Skeletal muscle satellite cell (primary cell): ENCODE results near the gene INSL3. TPM values are rescaled to one million over a fixed set of nuclear protein-coding genes. Genes with fewer than 3 reads are reported as not detected.

Experiments
- H3K27me3 ChIP-seq: 2 replicates; pipeline ENCODE4 v1.7.0; 2013; ENCODE audit warnings: low read length; ENCODE audit not compliant: control insufficient read depth, insufficient read depth
- H3K36me3 ChIP-seq: 2 replicates; pipeline ENCODE4 v1.7.0; 2013; ENCODE audit warnings: mild to moderate bottlenecking, control low read depth, low read length; ENCODE audit not compliant: insufficient read depth
- H3K4me1 ChIP-seq: 2 replicates; pipeline ENCODE4 v1.7.0; 2013; ENCODE audit warnings: low read length; ENCODE audit not compliant: control insufficient read depth, insufficient read depth
- H3K4me2 ChIP-seq: 2 replicates; pipeline ENCODE4 v1.7.0; 2013; ENCODE audit warnings: mild to moderate bottlenecking, low read length
- H3K4me3 ChIP-seq: 2 replicates; pipeline ENCODE4 v1.7.0; 2013; ENCODE audit warnings: low read length
- H3K9ac ChIP-seq: 2 replicates; pipeline ENCODE4 v1.7.0; 2013; ENCODE audit warnings: mild to moderate bottlenecking, low read depth, low read length, moderate library complexity
- H3K9me3 ChIP-seq: replicated peaks from 2 replicates; pipeline ENCODE4 v1.7.0; 2013; ENCODE audit warnings: mild to moderate bottlenecking, control low read depth, low read length
- total RNA-seq: library from RNA; depleted of rRNA; stranded (reverse); fragments of >200 nt; gene quantifications from 2 replicates; pipeline ENCODE4 v1.2.3, GENCODE V29; 2012; rRNA removed

The INSL3 gene, protein sequence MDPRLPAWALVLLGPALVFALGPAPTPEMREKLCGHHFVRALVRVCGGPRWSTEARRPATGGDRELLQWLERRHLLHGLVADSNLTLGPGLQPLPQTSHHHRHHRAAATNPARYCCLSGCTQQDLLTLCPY
- total RNA-seq = not detected in 2 replicates

DNA sequence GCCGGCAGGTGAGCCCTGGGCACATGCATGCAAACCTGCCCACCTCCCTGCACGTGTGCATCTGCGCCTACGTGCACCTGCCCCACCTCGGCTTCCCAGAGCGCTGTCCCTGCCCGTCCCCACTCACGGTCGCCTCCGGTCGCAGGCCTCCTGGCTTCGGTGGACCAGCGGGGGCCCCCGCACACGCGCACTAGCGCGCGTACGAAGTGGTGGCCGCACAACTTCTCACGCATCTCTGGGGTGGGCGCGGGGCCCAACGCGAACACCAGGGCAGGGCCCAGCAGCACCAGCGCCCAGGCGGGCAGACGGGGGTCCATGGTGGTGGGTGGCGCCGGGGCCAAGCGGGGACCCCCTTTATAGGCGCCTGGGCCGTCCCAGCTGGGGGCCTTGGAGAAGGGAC, at the start of gene INSL3:
INSL3 (minus strand) TSS at position 330 of the 400 bp plus-strand sequence; CDS start at position 317, 13 bp downstream.
- peaks cover 19% of the 10 kb centered on the region for H3K27me3 ChIP-seq
- no peaks in the 10 kb centered on the region for H3K9me3 ChIP-seq
- no peak within 1 kb of the TSS for H3K4me3 ChIP-seq
- H3K4me2 ChIP-seq = no peak within 1 kb of the TSS
- H3K36me3 ChIP-seq = no peaks in the 10 kb centered on the region
- H3K9ac ChIP-seq = no peak within 1 kb of the TSS
- H3K4me1 ChIP-seq = no peaks in the 10 kb centered on the region

DNA sequence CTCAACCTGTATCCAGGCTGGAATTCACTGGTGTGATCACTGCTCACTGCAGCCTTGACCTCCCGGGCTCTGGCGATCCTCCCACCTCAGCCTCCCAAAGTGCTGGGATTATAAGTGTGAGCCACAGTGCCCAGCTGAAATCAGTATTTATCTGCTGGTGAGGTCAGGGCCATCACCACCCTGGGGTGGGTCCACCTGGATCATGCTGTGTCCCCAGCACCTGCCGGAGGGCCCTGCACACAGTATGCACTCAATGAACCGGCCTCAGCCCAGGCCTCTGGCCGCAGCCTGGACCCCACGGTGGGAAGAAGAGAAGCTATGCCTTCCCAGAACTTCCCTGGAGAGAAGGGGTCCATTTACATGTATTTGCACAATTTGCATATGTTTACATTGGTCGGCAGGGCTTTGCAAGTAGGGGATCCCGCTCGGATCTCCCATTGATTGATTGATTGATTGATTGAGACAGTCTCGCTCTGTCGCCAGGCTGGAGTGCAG, 47.8 kb upstream of the INSL3 start:
- H3K4me2 ChIP-seq = no peak overlapping the region
- H3K9me3 ChIP-seq = no peaks in the 10 kb centered on the region
- H3K27me3 ChIP-seq = peaks cover 50% of the 10 kb centered on the region
- no peak overlapping the region for H3K4me3 ChIP-seq
- no peak overlapping the region for H3K9ac ChIP-seq
- H3K4me1 ChIP-seq = no peaks in the 10 kb centered on the region
- H3K36me3 ChIP-seq = peaks cover 16% of the 10 kb centered on the region

DNA sequence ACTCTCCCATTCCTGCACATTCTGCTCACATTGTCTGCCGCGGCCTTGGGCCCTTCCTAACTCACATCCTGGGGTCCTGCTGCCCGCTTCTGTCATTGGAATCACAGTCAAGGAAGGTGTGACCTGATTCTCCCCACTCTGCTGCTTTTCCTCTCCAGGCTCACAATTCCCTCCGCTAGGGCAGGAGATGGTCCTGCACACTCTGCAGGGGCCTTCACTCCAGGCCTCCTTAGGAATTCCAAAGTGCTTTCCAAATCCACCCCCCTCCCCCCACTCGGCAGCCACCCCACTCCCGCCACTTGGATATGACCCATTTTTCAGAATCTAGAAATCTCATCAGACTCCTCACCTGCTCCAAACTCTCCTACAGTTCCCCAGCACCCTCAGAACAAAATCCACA, 47.4 kb upstream of the INSL3 start:
- Histone ChIP-seq H3K4me2 (no peak overlapping the region), H3K9me3 (no peaks in the 10 kb centered on the region), H3K9ac (no peak overlapping the region), H3K27me3 (peaks cover 46% of the 10 kb centered on the region), H3K4me1 (no peaks in the 10 kb centered on the region), H3K36me3 (peaks cover 21% of the 10 kb centered on the region), H3K4me3 (no peak overlapping the region)

DNA sequence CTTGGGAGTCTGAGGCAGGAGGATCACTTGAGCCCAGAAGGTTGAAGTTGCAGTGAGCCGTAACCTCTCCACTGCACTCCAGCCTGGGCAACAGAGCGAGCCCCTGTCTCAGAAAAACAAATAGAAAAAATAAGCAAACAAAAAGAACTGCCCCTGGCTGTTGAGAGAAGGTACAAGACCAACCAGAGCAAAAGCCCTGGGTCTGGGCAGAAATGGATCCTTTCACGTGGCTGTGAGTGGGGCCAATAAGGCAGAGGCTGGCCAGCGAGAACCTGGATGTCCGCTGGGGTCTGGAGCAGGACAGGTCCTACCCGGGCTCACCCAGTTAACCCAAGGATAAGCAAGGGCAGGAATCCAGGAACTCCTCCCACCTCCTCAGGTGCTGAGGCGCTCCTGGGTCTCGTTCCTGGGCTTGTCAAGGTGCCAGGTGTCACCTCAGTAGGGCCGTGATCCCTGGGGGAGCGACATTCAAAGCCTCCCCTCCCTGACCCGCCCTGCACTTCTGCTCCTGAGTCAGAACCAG, 45.7 kb upstream of the INSL3 start:
- H3K4me2 ChIP-seq = no peak overlapping the region
- peaks cover 38% of the 10 kb centered on the region for H3K36me3 ChIP-seq
- no peak overlapping the region for H3K9ac ChIP-seq
- H3K9me3 ChIP-seq = no peaks in the 10 kb centered on the region
- H3K4me3 ChIP-seq = no peak overlapping the region
- H3K4me1 ChIP-seq = no peaks in the 10 kb centered on the region
- peaks cover 34% of the 10 kb centered on the region for H3K27me3 ChIP-seq

DNA sequence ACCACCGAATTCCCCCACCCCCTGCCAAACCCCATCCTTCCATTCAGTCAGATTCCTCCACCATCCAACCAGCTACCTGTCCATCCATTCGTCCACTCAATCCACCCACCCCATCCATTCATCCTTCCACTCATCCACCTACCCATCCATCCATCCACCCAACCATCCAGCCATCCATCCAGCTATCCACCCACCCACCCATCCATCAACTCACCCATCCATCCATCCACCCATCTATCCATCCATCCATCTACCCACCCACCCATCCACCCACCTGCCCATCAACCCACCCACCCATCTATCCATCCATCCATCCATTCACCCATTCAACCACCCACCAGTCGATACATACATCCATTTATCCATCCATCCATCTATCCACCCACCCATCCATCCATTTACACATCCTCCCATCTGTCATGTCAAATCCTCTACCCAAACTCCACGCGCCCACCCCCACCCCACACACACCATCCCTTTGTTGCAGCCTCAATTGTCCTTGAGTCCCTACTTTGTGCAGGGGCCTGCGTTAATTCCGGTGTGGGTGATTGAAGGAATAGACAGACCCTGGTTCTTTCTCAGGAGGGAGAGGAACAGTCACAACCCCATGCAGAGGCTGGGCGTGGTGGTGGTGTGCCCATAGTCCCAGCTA, 45.1 kb upstream of the INSL3 start:
- Histone ChIP-seq H3K36me3 (peaks cover 44% of the 10 kb centered on the region), H3K4me1 (peaks cover 5% of the 10 kb centered on the region), H3K9ac (no peak overlapping the region), H3K9me3 (no peaks in the 10 kb centered on the region), H3K4me3 (no peak overlapping the region), H3K27me3 (peaks cover 28% of the 10 kb centered on the region), H3K4me2 (no peak overlapping the region)

DNA sequence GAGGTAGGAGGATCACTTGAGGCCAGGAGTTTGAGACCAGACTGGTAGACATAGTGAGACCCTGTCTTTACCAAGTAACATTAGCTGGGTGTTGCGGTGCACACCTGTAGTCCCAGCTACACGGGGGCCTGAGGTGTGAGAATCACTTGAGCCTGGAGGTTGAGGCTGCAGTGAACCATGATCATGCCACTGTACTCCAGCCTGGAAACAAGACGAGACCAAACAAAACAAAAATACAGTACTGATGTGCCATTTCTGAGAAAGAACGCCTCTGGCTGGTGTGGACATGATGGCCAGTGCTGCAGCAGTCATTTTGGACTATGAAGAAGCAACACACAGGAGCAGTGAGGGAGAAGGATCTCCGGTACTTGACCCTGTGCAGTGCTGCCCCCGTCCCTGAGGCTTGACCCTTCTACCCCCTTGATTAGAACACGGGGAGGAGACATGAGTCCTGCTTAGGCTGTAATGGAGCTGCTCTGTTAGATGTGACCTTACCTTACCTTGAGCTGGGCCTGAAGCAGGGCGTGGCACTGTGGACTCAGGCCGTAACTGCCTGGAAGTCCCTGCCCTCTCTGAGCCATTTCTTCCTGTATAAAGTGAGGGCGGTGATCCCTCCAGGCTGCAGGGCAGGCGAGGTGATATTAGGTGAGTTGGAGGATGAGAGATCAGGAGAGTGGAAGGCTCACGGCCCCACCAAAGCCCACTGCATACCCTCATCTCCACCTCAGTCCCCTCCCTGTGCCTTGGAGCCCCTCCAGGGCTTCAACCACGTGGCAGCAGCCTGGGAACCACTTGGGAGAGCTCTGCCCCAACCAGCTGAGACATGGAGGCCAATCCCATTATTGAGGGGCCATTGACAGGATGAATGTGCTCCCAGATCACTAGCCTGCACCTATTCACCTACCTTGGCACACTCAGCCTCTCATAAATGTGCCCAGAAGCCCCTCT, 44.3 kb upstream of the INSL3 start:
- peaks cover 12% of the 10 kb centered on the region for H3K4me1 ChIP-seq
- H3K36me3 ChIP-seq = peaks cover 52% of the 10 kb centered on the region
- no peak overlapping the region for H3K4me3 ChIP-seq
- no peak overlapping the region for H3K4me2 ChIP-seq
- H3K9me3 ChIP-seq = no peaks in the 10 kb centered on the region
- H3K27me3 ChIP-seq = peaks cover 20% of the 10 kb centered on the region
- H3K9ac ChIP-seq = no peak overlapping the region

DNA sequence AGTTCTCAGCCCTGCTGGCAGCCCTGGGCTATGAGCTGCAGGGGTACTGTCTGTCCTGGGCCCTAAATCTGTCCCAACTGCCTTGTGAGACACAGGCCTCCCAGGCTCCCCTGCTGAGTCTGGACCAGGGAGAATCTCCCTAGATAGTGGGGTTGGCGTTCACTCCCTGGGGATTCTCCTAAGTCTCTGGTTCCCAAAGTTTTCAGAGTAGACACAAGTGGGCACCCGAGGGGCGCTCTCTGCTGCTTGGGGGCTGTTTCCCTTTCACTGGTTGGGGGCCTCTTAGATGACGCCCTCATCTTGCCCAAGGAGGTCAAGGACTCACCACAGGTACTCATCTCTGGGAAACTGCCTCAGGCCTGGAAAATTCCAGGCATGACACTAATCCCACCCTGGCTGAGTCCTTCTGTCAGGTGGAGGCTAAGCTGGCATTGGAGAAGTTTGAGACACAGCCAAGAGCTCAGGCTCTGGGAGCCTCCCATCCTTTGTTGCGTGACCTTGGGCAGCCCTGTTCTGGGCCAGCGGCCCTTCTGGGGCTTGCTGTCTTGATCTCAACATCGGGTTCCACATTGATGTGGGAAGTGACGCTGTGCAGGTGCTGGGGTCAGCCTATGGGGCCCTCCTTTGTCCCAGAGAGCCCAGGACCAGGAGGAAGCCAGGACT, 42.3 kb upstream of the INSL3 start:
- H3K4me3 ChIP-seq = no peak overlapping the region
- H3K4me2 ChIP-seq = no peak overlapping the region
- H3K27me3 ChIP-seq = peaks cover 5% of the 10 kb centered on the region
- H3K36me3 ChIP-seq = peaks cover 58% of the 10 kb centered on the region
- H3K9ac ChIP-seq = no peak overlapping the region
- no peaks in the 10 kb centered on the region for H3K9me3 ChIP-seq
- H3K4me1 ChIP-seq = peaks cover 17% of the 10 kb centered on the region

DNA sequence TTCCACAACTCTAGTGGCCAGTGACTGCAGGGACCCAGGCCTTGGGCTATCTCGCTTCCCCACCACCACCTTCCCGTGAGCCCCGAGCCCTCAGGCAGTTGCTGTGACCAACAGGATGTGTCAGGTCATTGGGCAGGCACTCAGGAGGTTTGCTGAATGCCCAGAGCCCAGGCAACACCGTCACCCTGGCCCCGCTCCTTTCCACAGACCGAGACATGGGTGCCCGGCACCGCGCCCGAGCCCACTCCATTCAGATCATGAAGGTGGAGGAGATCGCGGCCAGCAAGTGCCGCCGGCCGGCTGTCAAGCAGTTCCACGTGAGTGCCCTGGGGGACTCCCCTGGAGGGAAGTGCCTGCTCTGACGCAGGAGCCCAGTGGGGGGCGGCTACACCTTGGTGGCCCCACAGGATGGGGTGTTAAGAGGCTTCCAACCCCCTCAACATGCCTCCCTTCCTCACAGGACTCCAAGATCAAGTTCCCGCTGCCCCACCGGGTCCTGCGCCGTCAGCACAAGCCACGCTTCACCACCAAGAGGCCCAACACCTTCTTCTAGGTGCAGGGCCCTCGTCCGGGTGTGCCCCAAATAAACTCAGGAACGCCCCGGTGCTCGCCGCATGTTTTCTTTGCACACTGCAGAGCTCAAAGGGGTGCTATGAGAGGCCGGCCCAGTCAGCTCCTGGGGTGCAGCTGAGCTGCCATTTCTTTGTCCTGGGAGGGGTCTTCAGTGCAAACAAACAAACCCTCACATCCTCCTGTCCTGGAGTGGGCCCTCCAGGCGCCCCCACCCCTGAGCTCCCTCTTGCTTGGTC, 41.6 kb upstream of the INSL3 start:
- no peaks in the 10 kb centered on the region for H3K27me3 ChIP-seq
- H3K4me2 ChIP-seq = no peak overlapping the region
- H3K9me3 ChIP-seq = no peaks in the 10 kb centered on the region
- no peak overlapping the region for H3K4me3 ChIP-seq
- no peak overlapping the region for H3K9ac ChIP-seq
- H3K4me1 ChIP-seq = peaks cover 17% of the 10 kb centered on the region
- peaks cover 58% of the 10 kb centered on the region for H3K36me3 ChIP-seq

DNA sequence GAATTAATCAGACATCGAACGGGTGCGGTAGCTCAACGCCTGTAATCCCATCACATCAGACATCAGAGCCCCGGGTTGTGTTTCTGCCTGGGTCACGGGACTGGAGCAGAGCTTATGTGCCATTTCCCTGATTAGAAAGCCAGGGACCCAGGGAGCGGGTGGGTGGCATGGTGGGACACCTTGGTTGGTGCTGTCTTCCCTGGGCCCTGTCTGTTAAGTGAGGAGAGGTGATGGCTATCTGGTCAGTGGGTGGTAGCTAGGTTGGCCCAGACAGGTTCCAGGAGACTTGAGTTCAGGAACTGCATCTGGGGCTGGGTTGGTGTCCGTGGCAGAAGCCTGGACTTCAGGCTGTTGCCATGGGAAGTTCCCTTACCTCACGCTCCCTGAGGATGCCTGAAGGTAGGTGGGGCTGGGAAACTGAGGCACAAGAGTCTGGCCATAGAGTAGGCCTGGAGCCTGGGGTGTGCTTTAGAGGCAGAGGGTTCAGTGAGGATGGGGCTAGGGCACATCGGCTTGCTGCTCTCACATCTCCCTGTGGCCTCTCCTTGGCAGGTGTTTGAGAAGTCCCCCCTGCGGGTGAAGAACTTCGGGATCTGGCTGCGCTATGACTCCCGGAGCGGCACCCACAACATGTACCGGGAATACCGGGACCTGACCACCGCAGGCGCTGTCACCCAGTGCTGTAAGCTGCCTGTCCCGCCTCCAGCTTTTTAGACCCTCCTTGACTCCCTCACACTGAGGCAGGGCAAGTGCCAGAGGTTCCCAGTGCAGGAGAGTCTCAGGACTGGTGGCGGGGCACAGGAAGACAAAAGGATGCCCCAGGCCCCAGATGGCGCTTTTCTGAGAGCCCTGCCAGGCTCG, 40.5 kb upstream of the INSL3 start:
- H3K4me2 ChIP-seq = peak overlapping the region; percentile 94
- no peaks in the 10 kb centered on the region for H3K27me3 ChIP-seq
- peaks cover 58% of the 10 kb centered on the region for H3K36me3 ChIP-seq
- peaks cover 17% of the 10 kb centered on the region for H3K4me1 ChIP-seq
- peak overlapping the region; percentile 97 for H3K9ac ChIP-seq
- H3K4me3 ChIP-seq = peak overlapping the region; percentile 91
- H3K9me3 ChIP-seq = no peaks in the 10 kb centered on the region

DNA sequence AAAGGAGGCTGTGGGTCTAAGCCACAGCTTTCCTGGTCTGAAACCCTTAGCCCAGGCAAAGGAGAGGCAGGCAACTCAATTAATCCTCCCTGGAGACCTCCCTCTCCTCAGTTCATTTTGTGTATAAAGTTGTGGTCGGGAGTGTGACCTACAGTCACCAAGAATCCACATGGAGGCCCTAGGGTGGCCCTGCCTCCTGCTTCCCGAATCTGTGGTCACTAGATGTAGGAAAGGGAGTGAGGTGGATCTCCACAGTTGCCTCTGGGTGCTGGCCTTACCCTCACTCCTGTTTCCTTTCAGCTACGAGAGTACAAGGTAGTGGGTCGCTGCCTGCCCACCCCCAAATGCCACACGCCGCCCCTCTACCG, 39.7 kb upstream of the INSL3 start:
- Histone ChIP-seq H3K9ac (peak overlapping the region; percentile 97), H3K9me3 (no peaks in the 10 kb centered on the region), H3K4me2 (peak overlapping the region; percentile 94), H3K27me3 (no peaks in the 10 kb centered on the region), H3K4me1 (peaks cover 17% of the 10 kb centered on the region), H3K4me3 (peak overlapping the region; percentile 91), H3K36me3 (peaks cover 58% of the 10 kb centered on the region)
